GM12874 (cell line): Measurements from ENCODE around the gene ZNF772.
A peak's percentile ranks its signal among the peaks of the same experiment; 100 is the strongest.
"Not testable (repeated sequence)": the region's sequence is repeated elsewhere in the genome, so short reads cannot be mapped to it uniquely, and the experiment has no call there.

Experiments used
- CTCF ChIP-seq: IDR thresholded peaks from 2 replicates; pipeline ENCODE4 v1.5.1; 2011; ENCODE audit warnings: low read depth, mild to moderate bottlenecking, control low read depth, low read length, moderate library complexity; ENCODE audit not compliant: insufficient read depth

The ZNF772 gene

GRCh38 chr19:57477191-57478008, at the start of gene ZNF772:
TSS of gene ZNF772 (minus strand) at chr19:57477566. CDS start at chr19:57477309, 257 bp downstream.
- TF ChIP-seq CTCF, result peak; percentile 70

GRCh38 chr19:57515255-57515654, 37.9 kb upstream of the ZNF772 start:
- TF ChIP-seq CTCF, result no peak

- no peak for TF ChIP-seq CTCF
These were observed 35.5 kb upstream of the ZNF772 start for GRCh38 chr19:57512845-57513244.

GRCh38 chr19:57511484-57511883, 34.1 kb upstream of the ZNF772 start:
- TF ChIP-seq CTCF, result no peak

- TF ChIP-seq CTCF, result no peak
These were observed 28.8 kb upstream of the ZNF772 start for GRCh38 chr19:57506163-57506562.

- not testable (repeated sequence) for TF ChIP-seq CTCF
These were observed 22.5 kb upstream of the ZNF772 start, which contains the start of gene ZNF773 for GRCh38 chr19:57499680-57500395. TSS of gene ZNF773 (plus strand) at chr19:57499938. CDS start at chr19:57500081, 143 bp downstream.

- not testable (repeated sequence) for TF ChIP-seq CTCF
These were observed 10.3 kb upstream of the ZNF772 start, which contains the start of gene ZNF419 for GRCh38 chr19:57487477-57488298. TSS of gene ZNF419 (plus strand) at chr19:57487750. CDS start at chr19:57487951, 201 bp downstream.
